Panc1 (cell line): Measurements from ENCODE around the gene MAP1S.

ENCODE experiments used
- POLR2AphosphoS5 ChIP-seq: IDR thresholded peaks from 2 replicates; pipeline ENCODE4 v1.6.1; 2012; ENCODE audit warnings: mild to moderate bottlenecking, low read depth, low read length, moderate library complexity
- TF ChIP-seq, protein P1 (sequence below): fragments of 450-650 bp; IDR thresholded peaks from 2 replicates; pipeline ENCODE4 v1.5.1; 2017; ENCODE audit warnings: mild to moderate bottlenecking

GRCh38 chr19:17682273-17682672 is 37.0 kb upstream of the MAP1S start:
- TF ChIP-seq POLR2AphosphoS5: no peak
- TF ChIP-seq, protein P1, sequence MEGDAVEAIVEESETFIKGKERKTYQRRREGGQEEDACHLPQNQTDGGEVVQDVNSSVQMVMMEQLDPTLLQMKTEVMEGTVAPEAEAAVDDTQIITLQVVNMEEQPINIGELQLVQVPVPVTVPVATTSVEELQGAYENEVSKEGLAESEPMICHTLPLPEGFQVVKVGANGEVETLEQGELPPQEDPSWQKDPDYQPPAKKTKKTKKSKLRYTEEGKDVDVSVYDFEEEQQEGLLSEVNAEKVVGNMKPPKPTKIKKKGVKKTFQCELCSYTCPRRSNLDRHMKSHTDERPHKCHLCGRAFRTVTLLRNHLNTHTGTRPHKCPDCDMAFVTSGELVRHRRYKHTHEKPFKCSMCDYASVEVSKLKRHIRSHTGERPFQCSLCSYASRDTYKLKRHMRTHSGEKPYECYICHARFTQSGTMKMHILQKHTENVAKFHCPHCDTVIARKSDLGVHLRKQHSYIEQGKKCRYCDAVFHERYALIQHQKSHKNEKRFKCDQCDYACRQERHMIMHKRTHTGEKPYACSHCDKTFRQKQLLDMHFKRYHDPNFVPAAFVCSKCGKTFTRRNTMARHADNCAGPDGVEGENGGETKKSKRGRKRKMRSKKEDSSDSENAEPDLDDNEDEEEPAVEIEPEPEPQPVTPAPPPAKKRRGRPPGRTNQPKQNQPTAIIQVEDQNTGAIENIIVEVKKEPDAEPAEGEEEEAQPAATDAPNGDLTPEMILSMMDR: no peak
